ENCODE data around the gene EPHA7.

DNA sequence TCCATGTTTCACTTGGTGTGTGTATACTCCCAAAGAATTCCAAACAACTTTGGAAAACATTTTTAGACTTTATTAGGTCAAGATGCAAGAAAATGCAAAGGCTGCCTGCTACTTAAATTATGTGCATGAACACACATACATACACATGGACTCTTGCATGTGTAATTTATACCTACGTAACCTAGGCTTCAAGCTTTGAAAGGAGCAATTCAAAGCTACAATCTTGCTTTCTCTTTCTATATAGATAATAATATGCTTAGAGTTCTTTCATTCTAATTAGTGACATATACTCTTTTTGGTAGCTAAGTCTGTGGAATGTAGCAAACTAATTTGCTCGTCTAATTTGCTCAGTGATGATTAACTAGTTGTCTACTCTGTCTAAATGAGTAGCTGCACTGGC, 146.5 kb downstream of the EPHA7 start:
- TF ChIP-seq CTCF (conservative IDR thresholded peaks at IDR 0.05 in 1 of 2, IDR thresholded peaks at IDR 0.05 in 1 of 2; ENCODE audit: low read depth in 1 of 2, low read length in 2 of 2) (no peak), EZH2 (IDR thresholded peaks at IDR 0.05; ENCODE audit: low read length, missing control alignments) (no peak)
